Activated effector memory CD4-positive, alpha-beta T cell treated with Interleukin-2 at 50 U/mL for 16 hours (primary cell): ENCODE data around the gene ZBED4.

Source experiments
- DNase-seq: peaks from one replicate; pipeline ENCODE4 v3.0.0-alpha.2; 2020

Gene ZBED4

DNA sequence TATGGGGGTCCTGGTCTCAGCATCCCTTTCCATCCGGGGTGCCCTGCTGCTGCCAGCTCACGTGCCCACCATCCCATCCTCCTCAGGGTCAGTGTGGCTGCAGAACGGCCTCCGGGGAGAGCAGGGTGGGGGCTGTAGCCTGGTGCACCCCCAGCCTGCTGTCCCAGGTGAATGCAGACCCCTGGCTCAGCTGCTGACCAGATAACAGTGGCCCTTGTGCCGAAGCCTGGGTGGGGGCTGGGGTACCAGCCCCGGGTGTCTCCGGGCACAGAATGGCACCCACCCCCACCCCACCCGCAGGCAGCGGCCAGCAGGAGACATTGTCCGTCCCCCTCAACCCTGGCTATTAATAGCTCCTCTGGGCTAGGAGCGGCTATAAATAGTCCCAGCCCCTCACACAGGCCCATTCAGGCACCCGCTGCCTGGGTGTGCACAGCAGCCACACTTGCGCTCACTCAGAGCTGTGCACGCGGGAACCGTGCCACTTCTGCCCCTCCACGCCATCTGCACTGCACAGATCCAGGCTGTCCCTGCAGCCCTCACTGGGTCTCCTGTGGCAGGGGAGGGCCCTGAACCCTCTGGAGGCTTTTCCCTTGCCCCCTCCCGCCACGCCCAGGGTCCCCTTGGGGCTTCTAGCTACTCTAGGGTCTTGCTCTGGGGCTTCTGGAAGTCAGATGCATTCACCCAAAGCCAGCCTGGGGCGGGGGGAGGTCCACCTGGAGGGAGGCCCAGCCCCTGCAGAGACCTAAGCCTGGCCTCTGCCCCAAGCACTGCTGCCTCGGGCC lies 83.5 kb downstream of the ZBED4 start:
- DNase-seq = no peak

GRCh38 chr22:49937758-49938564 lies 84.3 kb downstream of the ZBED4 start:
- DNase-seq = no peak

DNA sequence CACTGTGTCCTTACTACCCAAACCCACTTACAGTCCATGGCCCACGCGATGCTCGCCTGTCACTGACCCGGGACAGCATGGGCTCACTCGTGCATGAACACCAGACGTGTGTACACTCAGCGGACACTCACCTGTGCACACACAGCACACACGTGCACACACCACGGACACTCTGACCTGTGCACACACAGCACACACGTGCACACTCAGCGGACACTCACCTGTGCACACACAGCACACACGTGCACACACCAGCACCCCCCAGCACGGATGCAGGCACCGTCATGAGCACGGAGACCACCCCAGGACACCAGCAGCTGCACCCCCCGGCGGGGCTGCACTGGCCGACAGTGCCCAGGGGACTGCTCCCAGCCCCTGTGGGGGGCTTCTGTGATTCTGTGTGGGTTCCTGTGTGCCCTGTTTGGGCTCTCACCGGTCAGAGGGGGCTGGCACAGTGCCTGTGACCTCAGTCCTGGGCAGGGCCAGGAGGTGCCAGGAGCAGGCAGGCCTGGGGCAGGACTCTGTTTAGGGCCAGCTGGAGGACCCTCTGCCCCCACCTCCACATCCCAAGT lies 85.0 kb downstream of the ZBED4 start:
- no peak for DNase-seq
